GM19193 (cell line): ENCODE results near the gene CEMIP2.

Source experiments
- POLR2A ChIP-seq: IDR thresholded peaks from 4 replicates; pipeline ENCODE4 v1.6.1; 2011; ENCODE audit not compliant: insufficient read depth, insufficient read length; ENCODE audit errors: extremely low read depth

The CEMIP2 gene

GRCh38 chr9:71665247-71665646 lies 103.1 kb downstream of the CEMIP2 start:
- no peak for TF ChIP-seq POLR2A

DNA sequence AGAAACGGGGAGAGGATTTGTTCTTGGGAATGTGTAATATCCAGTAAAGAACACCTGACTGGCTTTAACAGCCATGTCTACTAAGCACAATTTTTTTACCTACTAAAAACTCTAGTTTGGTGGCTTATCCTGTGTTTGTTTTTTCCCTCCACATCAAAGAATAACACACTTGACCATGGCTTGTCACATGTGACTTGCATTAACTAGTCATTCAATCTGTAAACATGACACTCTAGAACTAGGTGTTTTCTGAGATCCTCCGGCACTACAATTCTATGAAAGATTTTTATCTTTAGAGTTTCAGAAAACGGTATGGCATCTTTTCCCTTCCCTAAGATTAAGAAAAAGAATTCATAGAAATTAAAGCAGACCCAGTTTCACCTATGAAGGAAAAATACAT lies 103.7 kb downstream of the CEMIP2 start:
- TF ChIP-seq POLR2A, result no peak

- no peak for TF ChIP-seq POLR2A
These were observed 104.3 kb downstream of the CEMIP2 start for GRCh38 chr9:71663931-71664459.

DNA sequence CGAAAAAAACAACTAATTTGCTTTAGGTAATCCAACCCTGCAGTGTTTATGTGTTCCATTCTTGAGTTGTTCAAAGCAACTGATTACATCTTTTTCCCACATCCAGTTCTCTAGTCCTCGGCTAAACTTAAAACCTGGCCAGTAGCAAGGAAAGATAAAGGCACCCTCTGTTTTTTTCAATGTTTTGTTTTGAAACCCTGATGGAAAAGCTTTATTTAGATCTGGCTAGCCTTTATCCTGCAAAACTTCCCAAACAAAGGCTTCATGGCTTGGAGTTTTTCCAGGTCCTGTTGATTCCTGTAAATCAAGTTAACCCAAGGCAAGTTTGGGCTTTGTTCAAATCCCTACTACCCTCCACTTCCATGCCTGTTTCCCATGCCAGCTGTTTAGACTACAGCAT lies 105.1 kb downstream of the CEMIP2 start:
- no peak for TF ChIP-seq POLR2A

- TF ChIP-seq POLR2A, result no peak
These were observed 106.2 kb downstream of the CEMIP2 start for GRCh38 chr9:71662082-71662481.

DNA sequence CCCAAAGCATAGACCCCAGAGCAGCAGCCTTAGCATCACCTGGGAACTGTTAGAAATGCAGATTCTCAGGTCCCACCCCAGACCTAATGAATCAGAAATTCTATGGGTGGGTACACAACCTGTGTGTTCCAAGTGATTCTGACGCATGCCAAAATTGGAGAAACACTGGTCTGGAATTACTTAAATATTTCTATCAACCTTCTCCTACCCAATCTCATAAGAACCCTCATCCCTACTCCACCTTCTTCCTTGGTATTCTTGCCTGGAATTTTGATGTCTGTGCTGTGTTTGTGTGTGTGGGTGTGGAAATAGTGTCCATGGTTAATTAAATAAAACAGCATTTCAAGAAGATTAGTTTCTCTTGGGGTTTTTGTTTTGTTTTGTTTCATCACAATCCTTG lies 111.8 kb downstream of the CEMIP2 start:
- no peak for TF ChIP-seq POLR2A

- no peak for TF ChIP-seq POLR2A
These were observed 112.5 kb downstream of the CEMIP2 start for GRCh38 chr9:71655778-71656177.

- TF ChIP-seq POLR2A, result no peak
These were observed 113.2 kb downstream of the CEMIP2 start for GRCh38 chr9:71655141-71655540.

GRCh38 chr9:71652480-71652879 lies 115.8 kb downstream of the CEMIP2 start:
- no peak for TF ChIP-seq POLR2A

DNA sequence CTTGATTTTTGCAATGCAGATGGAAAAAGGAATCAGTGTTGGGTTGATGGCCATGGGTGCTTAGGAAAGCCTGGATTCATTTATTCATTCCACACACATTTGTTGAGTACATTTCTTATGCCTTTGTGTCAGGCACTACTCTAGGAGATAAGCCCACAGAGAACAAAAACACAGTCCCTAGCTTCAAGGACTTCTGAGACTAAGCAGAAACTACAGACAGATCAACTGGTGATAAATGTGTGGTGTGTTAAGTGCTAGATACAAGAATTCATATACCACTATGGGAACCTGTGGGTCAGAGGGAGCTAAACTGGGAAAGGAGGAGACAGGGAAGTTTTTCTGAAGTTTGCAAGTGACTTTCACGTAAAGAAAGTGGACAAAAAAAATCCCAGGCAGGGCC lies 119.9 kb downstream of the CEMIP2 start:
- no peak for TF ChIP-seq POLR2A

DNA sequence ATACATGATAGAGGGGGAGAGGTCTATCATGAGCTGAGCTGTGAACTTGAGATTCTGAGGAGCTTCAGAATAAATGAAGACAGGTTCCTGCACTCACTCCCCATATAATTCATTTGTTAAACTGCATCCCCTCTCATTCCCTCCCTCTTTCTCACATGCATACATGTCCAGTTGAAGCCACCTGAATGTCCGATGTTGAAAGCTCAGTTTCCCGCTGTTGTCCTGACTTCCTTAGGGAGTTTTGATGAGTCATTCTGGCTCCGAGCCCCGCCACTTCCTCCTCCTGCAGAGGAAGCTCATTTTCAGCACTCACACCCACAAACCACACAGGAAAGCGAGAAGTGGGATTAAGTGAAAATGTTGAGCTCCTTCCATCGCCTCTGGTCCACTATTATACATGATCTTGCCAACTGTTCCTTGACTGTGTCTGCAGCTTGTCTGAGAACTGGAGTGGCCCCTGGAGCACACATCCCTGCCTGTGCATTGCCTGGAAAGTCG lies 121.2 kb downstream of the CEMIP2 start:
- TF ChIP-seq POLR2A, result no peak

DNA sequence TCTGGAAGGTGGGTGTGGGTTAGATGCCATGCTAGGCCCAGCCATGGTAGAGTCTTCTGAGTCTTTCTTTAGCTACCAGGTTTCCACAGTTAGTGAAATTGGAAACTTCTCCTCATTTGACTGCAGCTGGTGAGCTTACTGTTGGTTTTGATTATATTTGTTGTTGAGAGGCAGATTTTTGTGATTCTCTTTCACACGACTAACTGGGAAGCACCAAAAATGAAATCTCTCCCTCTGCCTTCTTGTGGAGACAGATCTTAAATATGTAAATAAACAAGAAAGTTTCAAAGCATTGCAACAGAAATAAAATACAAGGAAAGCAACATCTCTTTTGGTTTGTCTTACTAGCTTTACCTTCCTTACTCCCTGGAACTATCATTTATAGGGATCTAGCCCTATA lies 122.2 kb downstream of the CEMIP2 start:
- TF ChIP-seq POLR2A, result no peak

DNA sequence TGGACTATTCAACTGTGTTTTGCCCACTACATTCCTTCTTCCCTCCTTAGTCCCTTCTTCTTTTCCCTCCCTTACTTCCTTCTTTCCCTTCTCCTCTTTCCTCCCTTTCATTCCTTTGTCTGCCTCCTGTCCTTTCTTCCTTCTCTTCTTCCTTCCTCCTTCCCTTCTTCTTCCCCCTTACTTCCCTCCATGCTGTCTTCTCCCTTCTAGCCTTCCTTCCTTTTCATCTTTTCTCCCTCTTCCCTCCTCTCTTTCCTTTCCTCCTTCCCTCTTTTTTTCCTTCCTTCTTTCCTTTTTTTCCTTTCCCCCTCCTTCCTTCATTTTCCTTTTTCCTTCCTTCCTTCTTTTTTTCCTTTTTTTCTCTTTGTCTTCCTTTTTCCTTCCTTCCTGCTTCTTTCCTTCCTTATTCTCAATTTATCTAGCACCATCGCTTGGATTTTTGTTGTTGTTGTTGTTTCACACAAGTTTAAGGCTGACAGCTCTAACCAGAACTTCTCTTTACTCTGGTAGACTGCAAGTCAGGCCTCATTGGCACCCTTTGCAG lies 123.4 kb downstream of the CEMIP2 start:
- no peak for TF ChIP-seq POLR2A

GRCh38 chr9:71643330-71643729 lies 125.0 kb downstream of the CEMIP2 start:
- no peak for TF ChIP-seq POLR2A

DNA sequence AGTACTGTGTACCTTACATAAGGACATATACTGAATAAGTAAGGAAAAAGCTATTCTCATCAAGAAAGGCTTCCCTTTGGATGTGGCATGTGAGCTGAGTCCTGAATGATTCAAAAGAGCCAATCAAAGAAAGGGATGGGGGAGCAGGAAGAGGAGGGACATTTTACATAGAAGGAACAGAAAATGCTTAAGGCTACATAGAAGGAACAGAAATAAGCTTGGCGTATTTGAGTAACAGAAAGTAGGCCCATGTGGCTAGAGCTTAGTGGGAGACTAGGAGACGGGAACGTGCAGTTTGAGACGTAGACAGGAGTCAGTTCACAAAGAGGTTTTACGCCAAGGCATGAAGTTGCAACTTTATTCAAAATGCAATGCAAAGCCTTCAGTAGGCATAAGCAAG lies 126.3 kb downstream of the CEMIP2 start:
- no peak for TF ChIP-seq POLR2A

DNA sequence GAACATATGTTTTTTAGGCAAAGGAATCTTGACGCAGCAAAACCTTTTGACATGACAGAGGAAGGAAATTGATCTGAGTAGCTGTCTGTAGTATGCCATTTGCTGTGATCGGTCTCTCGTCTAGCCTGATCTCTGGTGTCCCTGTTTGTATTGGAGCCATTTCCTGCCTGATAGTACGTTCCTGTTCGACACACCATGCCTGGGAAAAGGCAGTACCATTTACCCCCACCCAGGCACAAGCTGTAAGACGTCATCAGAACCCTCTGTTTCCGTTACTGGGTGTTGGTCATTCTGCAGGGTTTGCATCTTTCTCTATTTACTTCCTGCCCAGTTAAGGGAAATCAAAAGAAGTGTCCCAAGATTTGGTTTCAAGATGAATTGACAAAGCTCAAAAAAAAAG lies 129.7 kb downstream of the CEMIP2 start:
- no peak for TF ChIP-seq POLR2A

DNA sequence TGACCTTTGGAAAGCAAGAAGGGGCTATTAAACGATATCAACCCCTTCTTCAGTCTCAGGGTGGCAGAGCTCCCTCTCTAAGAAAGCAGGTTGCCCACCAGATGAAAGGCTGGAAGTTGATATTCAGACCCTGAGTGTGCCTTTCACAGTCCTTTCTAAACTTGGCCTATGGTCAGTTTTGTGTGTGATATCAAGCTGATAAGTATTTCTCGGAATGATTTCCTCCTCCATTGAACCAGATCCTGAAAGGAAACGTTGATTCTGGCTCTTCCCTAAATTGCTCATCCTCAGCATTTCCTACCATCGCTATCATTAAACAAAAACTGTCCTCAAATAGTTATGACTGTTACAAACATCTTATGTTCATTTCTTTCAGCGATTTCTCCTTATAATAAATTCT lies 130.4 kb downstream of the CEMIP2 start:
- TF ChIP-seq POLR2A, result no peak
